ENCODE results near the gene CUL4A.

DNA sequence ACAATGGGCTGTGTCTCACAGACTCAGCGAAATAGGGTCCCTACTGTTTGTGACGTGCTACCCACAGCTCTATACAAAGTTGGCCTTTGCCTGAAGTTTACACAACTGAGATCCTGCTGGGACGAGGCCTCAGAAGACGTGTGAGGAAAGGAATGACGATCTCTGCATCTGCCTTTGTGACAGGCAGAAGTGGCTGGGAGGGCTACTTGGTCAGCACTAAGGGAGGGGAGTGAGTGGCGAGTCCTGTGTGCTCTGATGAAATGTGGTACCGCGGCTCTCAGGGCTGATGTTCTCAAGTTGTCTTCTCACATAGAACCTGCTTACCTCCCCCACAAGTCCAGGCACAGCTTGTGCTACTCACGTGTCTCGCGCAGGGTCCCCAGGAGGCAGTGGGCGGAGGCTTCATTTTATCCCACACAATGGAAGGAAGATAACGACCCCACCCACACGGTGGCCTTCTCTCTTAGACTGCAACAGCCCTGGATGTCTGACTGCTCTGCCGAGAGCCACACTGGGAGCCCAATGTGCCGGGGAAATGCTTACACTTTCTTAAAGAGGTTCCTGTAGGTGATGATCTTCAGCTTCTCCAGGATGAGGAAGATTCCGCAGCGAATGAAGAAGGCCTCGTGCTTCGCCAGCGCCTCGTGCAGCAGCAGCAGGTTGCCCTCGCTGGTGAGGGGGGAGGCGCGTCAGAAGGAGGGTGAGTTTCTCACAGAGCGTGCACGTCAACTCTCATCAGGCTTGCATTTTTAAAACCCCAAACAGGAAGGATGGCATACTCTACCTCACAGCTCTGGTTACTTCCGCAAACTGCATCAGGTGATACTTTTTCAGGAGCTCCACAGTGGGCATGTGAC lies 29.8 kb upstream of the CUL4A start:
- no peak for TF ChIP-seq ZC3H10 (CRISPR knock-in tag; IDR thresholded peaks at IDR 0.05)
- TF ChIP-seq, protein P1, sequence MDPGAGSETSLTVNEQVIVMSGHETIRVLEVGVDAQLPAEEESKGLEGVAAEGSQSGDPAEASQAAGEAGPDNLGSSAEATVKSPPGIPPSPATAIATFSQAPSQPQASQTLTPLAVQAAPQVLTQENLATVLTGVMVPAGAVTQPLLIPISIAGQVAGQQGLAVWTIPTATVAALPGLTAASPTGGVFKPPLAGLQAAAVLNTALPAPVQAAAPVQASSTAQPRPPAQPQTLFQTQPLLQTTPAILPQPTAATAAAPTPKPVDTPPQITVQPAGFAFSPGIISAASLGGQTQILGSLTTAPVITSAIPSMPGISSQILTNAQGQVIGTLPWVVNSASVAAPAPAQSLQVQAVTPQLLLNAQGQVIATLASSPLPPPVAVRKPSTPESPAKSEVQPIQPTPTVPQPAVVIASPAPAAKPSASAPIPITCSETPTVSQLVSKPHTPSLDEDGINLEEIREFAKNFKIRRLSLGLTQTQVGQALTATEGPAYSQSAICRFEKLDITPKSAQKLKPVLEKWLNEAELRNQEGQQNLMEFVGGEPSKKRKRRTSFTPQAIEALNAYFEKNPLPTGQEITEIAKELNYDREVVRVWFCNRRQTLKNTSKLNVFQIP (CRISPR knock-in tag; IDR thresholded peaks at IDR 0.05; ENCODE audit: borderline replicate concordance, low read depth), result no peak

Data from SK-N-SH treated with all-trans-retinoic acid at 6 μM for 48 hours (cell line).